ENCODE measurements around the gene MYO5A.
A peak's percentile ranks its signal among the peaks of the same experiment; 100 is the strongest.

Gene MYO5A

GRCh38 chr15:52532427-52532826 is 3.7 kb upstream of the MYO5A start:
- in situ Hi-C loops (cut with MboI; ENCODE audit: low sequenced_read_pairs, unreplicated experiment) = no loop called here
- TF ChIP-seq CTCF (IDR thresholded peaks at IDR 0.05; ENCODE audit: borderline replicate concordance, control extremely low read depth, extremely low read depth, insufficient read depth, missing control alignments) = no peak
- DNase-seq (ENCODE audit: low spot score) = no peak

GRCh38 chr15:52529940-52530339 is 1.3 kb upstream of the MYO5A start:
- in situ Hi-C loops (cut with MboI; ENCODE audit: low sequenced_read_pairs, unreplicated experiment) = no loop called here
- TF ChIP-seq CTCF (IDR thresholded peaks at IDR 0.05; ENCODE audit: borderline replicate concordance, control extremely low read depth, extremely low read depth, insufficient read depth, missing control alignments) = no peak
- no peak for DNase-seq (ENCODE audit: low spot score)

- DNase-seq (ENCODE audit: low spot score) = peak; percentile 27
- TF ChIP-seq CTCF (IDR thresholded peaks at IDR 0.05; ENCODE audit: borderline replicate concordance, control extremely low read depth, extremely low read depth, insufficient read depth, missing control alignments) = no peak
- in situ Hi-C loops (cut with MboI; ENCODE audit: low sequenced_read_pairs, unreplicated experiment) = no loop called here
These were observed 753 bp upstream of the MYO5A start for GRCh38 chr15:52529341-52529924.

- DNase-seq (ENCODE audit: low spot score) = peak; percentile 54
- no peak for TF ChIP-seq CTCF (IDR thresholded peaks at IDR 0.05; ENCODE audit: borderline replicate concordance, control extremely low read depth, extremely low read depth, insufficient read depth, missing control alignments)
- in situ Hi-C loops (cut with MboI; ENCODE audit: low sequenced_read_pairs, unreplicated experiment) = no loop called here
These were observed 643 bp downstream of the MYO5A start for GRCh38 chr15:52527911-52528563.

- in situ Hi-C loops (cut with MboI; ENCODE audit: low sequenced_read_pairs, unreplicated experiment) = no loop called here
- no peak for DNase-seq (ENCODE audit: low spot score)
- no peak for TF ChIP-seq CTCF (IDR thresholded peaks at IDR 0.05; ENCODE audit: borderline replicate concordance, control extremely low read depth, extremely low read depth, insufficient read depth, missing control alignments)
These were observed 1.3 kb downstream of the MYO5A start for GRCh38 chr15:52527196-52527910.

GRCh38 chr15:52524223-52525136 is 4.2 kb downstream of the MYO5A start:
- no peak for TF ChIP-seq CTCF (IDR thresholded peaks at IDR 0.05; ENCODE audit: borderline replicate concordance, control extremely low read depth, extremely low read depth, insufficient read depth, missing control alignments)
- DNase-seq (ENCODE audit: low spot score) = no peak
- in situ Hi-C loops (cut with MboI; ENCODE audit: low sequenced_read_pairs, unreplicated experiment) = no loop called here
